Activated T-helper 9 cell treated with anti-CD3 and anti-CD28 coated beads, Interleukin-2, amount 50 U/mL, for 16 hours (primary cell): Measurements from ENCODE around the gene ZBTB7A.

Source experiments
- DNase-seq: peaks from one replicate; pipeline ENCODE4 v3.0.0-alpha.2; 2020; ENCODE audit warnings: low read depth

ZBTB7A gene

DNA sequence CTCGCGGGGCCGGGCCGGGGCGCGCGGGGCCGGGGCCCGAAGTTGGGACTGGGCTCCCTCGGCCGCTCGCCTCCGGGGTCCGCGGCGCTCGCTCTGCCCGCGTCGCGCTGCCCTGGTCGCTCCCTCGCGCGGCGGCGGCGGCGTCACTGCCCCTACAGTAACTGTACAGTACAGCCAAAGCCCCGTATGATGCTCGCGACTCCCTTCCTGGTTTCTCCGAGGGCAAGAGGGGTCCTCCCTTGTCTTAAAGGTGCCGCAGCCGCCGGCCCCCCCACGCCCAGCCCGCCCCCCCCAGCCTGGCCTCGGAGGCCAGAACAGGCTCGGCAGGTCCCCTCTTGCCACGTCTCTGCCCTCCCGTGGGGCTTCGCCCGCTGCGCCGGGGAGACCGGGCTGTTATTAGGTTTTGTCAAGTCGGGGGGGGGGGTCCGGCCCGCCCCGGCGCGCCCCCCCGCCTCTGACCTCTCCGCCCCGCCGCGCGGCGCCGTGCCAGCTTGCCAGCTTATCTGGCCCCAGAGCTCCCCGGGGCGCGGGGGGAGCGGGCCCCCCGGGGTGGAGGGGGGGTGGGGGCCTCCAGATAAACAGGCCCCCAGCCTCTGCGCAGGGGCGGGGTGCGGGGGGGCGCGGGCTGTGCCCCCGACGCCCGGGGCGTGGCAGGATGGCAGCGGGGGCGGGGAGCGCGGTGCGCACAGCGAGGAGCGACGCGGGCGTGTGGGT lies at the start of gene ZBTB7A:
TSS of gene ZBTB7A (minus strand) at position 218 of the 714 bp plus-strand sequence. CDS start 11,667 bp downstream, outside the sequence.
- peak; percentile 62 for DNase-seq

DNA sequence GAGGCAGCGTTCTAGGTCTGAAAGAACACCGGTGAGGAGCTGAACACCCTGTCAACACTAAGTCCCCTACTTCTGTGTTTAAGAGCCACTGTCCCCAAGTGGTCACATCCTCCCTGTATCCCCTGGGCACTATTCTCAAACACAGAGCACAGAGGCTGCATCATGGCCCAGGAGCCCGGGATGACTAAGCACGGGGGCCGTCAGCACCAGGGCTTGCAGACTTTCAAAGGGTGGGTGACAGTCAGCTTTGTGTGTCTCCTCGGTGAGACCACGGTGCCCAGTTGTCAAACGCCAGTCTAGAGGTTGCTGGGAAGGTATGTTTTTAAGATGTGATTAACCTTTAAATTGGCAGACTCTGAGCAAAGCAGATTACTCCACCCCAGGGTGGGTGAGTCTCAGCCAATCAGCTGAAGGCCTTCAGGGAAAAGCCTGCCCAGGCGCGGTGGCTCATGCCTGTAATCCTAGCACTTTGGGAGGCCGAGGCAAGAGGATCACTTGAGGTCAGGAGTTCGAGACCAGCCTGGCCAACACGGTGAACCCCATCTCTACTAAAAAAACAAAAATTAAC lies 49.2 kb upstream of the ZBTB7A start:
- no peak for DNase-seq

DNA sequence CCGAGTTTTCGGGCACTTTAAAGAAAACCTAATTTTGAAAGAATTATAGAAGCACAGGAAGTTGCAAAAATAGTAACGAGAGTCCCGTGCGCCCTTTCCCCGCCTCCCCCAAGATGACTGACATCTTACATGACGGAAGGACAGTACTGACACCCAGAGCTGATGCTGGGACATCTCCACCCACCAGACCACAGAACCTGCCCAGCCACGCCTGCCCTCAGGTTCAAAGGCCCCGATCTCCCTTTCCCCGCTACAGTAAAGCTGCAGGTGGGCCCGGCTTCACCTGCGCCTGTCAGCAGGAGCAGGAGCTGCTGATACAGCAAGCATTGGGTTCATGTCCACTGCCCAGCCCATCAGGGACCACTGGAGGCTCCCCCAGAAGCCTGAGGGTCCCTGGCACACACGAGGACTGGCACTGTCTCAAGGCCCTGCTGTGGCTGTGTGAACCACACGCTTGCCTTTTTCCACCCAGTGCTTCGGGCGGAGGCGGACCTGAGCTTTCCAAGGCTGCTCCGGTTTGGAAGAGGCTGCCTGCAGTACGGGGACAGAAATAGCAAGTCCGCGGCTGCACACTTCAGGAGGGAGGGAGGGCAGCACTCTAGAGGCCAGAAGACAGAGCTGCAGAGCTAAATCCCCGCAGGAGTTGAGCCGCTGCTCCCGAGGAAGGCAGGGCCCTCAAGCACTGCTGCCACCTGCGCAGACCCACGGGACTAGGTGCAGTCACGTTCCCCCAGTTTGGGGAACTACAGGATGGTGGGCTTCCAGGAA lies 48.5 kb upstream of the ZBTB7A start:
- DNase-seq, result peak; percentile 19

DNA sequence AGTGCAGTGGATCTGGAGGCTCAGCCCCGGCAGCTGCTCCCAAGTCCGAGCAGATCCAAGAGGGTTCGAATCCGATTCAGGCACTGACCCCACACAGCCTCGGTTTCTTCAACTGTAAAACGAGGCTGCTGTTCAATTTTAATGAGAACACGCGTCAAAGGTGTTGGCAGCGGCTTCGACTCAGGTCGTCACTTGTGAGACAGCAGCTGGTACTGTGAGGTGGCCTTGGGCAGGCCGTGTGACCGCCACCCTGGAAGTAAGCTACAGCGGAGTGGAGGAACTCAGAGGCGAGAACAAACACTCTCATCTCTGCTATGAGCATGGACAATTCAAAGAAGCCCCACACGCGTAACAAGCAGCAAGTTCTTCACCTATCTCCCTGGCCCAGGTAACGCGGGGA lies 47.5 kb upstream of the ZBTB7A start:
- no peak for DNase-seq

DNA sequence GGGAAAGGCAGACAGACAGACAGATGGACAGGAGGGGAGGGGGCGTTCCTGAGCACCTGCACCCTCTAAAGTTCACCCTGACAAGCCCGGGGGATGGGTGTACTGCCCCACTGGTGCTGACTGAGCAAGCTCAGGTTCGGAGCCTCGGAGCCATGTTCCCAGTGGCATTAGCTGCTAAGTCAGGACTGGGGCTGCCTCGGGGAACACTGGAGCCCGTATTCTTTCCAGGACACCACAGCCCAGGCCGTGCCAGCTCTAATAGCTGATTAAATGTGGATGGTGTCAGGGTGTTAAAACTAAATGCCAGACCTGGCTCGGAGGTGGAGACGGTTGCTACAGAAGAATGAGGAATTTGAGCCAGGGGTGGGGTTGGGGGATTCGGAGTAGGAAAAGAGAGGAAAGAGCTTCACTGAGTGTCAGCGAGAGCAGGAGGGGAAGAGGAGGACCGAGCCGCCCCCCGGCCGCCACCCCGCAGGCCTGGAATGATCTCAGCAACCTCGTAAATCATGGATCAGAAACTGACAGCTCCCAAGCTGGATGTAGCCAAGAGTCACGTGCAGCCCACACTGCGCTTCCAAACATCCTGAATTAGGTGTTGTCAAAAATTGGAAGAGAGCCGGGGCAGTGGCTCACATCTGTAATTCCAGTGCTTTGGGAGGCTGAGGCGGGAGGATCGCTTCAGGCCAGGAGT lies 46.8 kb upstream of the ZBTB7A start:
- DNase-seq, result no peak

DNA sequence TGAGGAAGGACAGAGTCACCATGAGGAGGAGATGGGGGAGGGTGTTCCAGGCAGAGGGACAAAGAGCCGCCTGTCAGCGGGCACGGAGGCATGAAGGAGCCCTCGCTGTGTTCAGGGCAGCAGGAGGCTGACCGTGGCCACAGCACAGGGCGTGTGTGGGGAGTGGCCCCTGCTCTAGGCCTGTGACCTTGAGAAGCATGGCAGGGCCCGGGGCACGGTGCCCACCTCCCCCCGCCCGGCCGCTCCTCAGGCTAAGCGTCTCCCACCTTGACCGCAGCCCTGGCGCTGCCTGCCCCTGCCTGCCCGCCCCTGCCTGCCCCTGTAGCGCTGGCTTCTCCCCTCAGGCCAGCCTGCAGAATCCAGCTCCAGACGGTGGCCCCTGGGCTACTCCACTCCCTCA lies 45.7 kb upstream of the ZBTB7A start:
- no peak for DNase-seq

DNA sequence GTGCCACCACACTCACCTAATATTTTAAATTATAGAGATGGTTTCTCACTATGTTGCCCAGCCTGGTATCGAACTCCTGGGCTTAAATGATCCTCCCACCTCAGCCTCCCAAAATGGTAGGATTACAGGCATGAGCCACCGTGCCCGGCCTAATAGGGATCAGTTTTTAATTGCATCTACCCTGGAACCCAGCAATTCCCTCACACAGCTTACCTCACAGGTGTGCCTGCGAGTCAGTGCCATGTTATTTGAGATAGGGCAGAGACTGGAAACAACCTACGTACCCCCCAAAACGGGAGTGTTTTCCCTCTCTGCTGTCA lies 42.9 kb upstream of the ZBTB7A start:
- no peak for DNase-seq

DNA sequence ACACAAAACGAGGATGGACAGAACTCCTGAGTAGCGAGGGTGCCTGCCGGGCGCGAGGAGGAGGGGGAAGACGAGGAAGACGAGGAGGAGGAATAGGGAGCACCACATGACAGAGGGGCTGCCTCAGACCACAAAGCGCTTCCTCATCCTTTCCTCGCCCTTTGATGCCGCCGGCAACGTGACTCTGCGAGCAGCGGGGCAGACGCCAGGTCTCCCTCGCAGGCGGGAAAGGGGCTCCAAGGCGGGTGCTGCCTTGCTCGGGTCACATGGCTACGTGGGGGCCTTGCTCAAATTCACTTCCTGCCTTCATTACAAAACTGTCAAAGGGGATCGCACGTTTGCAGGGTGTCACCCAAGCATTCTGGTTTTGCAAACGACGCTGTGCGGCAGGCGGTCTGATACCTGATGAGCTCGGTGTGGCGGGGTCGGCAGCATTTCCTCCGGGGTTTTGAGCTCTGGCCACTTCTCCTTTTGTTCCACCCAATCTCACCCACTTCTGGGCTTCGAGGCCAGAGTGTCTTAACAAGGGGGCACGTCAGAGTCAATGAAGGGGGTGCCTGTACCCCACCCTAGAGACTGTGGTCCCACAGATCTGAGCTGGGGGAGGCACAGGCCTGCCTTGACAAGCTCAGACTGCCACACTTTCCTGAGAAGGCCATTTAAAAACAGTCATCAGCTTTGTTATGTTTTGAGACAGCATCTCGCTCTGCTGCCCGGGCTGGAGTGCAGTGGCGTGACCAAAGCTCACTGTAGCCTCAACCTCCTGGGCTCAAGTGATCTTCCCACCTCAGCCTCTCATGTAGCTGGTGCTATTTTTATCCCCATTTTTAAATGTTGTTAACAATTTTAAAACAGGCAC lies 42.3 kb upstream of the ZBTB7A start:
- DNase-seq, result peak; percentile 37

DNA sequence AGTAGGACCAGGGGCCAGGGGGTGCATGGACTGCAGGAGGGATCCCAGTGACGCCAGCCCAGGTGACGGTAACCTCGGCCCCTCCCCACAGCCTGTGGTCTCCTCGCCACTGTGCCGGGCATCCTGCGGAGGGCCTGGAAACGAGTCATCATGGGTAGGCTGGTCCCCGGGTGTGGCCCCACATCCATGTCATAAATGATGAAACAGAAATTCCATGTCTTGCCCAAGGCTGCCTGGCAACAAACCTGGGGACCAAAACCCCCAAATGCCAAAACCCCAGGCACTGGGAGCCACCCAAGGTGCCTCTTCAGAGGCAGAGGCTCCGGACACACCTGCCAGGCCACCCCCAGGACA lies 36.4 kb upstream of the ZBTB7A start:
- DNase-seq, result no peak

DNA sequence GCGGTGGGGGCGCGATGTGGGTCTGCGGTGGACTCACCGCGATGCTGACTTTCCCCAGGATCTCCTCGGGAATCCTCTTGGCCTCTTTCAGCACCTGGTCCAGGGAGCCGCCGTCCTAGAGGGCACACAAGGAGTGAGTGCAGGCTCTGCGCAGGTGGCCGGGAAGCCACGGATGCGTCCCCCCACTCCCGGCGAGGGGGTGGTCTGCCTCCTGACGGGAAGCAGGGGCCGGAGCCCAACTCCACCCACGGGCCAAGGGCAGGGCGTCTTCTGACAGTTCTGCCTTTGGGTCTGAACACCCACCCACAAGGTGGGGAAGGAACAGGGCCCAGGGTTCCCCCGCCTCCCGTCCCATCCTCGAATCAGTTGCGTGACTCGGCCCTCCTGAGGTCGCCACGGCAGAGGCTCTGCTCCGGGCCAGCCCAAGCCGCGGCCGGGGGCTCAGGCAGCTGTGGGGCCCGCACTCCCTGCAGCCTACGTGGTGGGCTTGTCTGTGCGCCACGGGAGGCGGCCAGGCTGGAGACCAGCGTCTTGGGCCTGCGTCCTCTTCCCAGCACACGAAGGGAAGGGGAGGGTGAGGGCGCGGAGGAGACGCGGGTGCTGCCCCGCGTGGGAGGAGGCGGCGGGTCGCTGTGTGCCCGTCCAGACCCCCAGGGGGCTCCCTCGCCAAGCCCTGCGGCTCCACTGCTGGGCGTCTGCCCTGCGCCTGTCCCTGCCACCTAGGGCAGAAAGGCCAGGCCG lies 35.8 kb upstream of the ZBTB7A start:
- no peak for DNase-seq

DNA sequence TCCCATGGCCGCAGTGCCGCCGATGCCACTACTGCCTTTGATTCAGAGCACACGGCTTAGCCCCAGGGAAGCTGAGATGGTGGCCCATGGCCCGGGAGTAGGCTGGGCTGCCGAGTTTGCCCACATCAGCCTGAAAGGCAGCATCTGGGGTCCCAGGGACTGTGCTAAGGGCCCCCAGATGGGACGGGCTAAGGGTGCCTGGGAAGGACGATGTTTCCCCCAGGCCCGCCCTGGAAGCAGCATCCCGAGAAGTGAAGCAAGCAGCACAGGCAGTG lies 34.7 kb upstream of the ZBTB7A start:
- DNase-seq, result no peak

DNA sequence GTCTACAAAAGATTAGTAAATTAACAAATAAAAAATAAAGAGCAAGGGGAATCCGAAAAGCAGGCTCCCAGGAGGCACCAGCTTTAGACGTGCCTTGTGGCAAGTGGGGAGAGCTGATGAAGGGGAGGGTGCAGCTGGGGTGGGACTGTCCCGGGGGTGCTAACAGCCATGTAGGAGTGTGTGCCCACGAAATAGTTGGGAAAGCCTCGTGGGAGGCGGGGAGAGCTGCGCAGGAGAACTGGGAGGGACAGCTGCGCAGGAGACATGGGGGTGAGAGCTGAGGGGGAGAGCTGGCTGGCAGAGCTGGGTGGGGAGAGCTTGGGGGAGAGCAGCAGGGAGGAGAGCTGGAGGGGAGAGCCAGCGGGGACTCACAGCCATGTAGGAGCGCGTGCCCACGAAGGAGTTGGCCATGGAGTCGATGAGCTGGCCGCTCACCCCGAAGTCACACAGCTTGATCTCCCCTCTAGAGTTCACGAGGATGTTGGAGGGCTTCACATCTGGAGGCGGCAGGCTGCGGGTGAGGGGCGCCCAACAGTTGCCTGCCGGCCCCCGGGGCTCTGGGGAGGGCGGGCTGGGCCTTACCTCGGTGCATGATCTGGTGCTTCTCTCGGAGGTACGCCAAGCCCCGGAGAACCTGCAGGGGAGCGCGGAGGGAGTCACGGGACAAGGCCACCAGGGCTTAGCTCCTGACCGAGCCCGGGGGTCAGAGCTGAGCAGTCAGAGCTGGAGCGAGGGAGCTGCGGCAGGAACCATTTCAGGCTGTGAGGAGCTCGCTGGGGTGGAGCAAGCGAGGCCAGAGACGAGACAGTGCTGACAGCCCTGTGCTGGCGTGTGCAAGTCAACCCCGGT lies 34.2 kb upstream of the ZBTB7A start:
- no peak for DNase-seq

DNA sequence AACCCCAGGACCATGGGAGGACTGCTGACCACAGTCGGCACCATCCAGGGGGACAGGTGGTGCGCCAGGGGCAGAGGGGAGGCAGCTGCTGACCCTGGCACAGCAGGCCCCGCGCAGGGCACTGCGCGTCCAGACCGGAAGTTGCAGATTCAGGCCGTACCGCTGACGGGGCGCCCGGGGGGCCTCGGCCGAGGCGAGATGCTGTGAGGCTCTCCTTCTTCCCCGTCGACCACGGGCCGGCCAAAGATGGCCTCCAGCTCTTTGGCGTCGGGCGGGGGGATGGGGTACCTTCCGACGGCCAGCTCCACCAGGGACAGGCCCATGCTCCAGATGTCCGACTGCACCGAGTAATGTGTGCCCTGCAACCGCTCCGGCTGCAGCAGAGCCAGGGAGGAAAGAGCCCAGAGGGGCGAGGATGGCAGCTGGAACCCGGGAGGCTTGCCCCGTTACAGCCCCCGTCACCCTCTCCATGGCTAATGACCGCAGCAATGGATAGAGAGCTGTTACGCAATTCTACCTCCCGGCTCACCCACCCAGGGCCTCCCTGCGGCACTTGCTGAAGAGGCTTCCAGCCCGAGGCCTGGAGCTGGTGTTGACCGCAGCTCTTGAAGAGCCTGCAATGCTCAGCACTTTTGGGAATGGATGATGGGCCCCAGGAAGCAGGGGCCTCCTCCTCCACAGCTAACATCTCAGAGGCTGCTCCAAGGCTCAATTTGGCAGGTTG lies 32.5 kb upstream of the ZBTB7A start:
- DNase-seq, result no peak

DNA sequence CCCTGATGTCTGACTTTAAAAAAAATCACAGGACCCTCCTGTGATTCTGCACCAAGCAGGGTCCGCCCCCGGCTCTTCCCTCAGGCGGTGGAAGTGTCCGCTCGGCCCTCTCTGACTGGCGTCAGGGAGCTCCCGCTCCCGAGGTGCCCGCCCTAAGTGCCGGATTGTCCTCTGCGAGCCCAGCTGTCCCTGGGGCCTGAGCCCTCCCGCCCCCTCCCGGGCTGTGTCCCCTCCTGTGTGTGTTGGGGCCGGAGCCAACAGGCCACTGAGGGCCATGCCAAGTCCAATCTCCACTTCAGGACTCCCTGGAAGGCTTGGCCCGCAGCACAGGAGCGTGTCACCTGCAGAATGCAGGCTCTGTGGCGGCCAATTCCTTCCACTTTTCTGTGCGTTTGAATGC lies 31.8 kb upstream of the ZBTB7A start:
- DNase-seq, result no peak

DNA sequence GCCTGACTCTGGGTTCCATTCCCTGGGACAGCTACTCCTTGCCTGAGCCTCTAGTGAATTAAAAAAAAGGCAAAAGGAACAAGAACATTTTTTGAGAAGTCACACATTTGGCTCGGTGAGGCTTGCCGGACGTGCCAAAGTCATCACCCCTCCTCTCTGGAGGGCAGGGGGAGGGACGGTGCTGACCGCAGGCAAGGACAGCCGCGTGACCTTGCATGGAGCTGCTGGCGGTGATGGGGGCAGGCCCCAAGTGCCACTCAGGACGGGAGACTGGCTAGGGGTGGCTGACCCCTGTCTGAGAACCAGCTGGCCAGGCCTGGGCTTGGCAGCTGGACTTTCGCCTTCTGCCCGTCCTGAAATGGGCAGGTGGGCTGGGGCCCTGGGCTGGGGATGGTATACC lies 30.8 kb upstream of the ZBTB7A start:
- no peak for DNase-seq

DNA sequence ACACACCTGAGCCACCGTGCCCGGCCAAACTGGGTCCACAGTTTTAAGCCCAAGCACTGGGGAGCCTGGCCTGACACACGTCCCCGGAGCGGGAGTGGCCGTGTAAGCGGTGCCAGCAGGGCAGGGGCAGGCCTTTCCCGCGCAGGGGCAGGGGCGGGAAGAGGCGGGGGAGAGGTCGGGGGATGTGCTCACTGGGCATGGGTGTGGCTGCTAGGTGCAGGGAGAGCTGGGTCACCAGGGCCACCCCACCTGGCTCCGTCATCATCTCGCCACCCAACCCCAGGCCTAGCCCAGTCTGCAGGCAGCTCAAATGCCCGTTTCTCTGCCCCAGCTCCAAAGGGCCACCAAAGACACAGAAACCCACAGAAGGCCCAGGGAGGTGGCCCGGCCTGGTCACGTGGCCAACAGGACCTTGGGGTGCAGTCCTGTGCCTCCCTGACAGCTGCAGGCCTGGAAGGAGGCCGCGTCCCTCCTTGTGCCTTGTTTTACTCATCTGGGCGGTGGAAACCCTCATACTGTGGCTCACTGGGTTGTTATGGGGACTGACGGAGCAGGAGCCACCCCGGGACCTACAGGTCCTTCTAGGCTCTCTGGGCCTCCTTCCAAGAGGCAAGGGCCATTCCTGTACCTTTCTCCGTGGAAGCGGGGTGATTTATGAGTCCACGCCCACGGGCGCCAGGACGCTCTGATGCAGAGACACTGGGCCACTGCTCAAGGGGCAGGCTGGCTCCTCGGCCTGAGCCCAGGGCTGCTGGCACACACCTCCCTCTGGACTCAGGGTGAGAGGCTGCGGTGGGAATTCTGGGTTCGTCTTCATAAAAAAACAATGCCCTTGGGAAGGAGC lies 29.6 kb upstream of the ZBTB7A start:
- no peak for DNase-seq

DNA sequence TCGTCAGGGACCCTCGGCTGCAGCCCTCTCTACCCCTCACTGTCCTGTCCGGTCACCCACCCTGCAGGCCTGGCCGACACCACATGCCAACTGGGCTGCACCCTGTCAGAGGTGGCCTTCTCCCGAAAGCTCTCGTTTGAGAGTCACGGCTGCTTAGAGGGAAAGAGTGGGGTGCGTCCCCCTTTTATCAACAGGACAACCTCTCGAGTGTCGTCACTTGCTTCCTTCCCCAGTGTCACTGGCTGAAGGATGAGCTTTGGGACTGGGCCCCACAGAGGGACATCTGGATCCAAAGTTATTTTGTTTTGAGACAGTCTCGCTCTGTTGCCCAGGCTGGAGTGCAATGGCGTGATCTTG lies 28.8 kb upstream of the ZBTB7A start:
- no peak for DNase-seq

DNA sequence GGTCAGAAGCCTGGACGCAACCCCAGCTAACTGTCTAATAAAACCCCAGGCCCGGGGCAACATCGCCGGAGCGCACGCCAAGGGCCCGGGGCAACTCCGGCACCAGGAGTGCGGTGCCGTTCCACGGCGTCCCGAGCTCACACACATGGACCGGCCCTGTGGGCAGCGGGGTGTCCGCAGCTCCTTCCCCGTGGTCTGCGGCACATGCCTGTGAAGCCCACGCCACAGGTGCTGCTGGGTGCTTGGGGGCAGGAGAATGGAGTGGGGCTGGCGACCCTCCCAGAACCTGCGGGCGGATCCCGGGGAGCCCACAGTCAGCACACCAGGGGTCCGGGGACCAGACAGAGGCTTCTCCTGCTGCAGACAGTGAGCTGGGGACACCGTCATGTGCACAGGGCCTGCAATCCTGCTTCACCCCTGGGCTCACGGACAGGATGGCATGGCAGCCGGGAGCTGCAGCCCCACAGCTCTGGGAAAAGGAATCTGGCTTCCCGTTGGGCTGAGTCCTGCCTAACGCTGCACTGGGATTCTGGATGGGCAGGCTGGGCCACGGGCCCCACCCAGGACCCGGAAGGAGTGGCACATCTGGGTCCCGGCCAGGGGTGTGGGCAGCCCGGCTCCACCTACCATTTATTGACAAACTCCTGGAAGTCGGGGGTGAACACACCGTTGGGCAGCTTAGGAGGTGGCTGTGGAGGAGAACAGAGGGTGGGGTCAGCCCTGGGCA lies 28.2 kb upstream of the ZBTB7A start:
- no peak for DNase-seq
